ENCODE results near the gene SCN9A. TPM values are rescaled to one million over a fixed set of nuclear protein-coding genes. Genes with fewer than 3 reads are reported as not detected.

Gene SCN9A
- total RNA-seq, 1 donor from 2014 or later: 13.3 TPM

DNA sequence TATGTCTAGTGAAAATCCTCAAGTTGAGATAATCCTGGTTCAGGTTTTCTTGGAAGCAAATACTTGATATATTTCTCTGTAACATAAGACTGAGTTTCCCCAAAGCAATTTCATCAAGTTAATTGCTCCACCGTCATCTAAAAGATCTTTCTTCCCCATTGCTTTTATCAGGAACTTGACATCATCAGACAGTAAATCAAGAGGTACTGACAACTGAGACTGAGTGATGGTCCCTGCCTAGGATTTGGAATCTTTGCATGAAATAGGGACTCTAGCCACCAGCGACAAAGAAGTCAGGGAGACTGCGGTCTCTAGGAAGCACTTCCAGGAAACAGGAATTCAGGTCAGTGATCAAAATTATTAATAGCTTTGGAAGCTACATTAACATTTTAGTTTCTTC lies 204.5 kb downstream of the SCN9A start:
- no peak for DNase-seq

DNA sequence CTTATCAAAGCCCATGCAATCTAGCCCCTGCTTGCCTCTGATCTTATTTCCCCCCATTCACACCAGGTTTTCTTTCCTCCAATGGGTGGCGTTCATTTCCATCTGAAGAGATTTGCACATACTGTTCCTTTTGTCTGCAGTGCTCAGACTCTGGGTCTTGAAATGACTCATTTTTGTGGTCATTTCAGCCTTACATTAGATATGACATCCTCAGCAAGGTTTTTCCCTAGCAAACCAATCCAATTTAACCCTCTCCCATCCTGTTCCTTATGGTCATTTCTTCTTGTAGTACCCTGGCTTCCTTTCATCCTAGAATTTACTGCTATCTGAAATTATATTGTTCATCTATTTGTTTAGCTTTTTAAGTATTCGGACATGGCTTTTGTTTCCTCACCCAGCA lies 205.4 kb downstream of the SCN9A start:
- DNase-seq: no peak

DNA sequence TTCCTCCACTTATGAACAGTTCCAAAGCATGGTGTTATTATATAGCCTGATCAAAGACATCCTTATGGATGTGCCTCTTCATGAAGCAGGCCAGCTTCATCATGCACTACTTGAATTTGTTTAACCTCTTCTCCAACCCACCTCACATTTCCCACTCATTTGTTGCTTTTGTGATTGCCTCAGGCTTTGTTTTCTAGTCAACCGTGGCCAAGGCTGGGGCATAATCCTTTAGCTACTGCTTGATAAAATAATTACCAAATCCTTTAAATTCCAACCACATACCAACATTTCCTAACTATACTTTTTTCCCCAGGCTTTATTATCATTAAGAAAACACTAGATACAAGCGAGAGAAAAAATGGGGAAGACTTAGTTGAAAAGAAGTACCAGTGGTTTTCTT lies 208.3 kb downstream of the SCN9A start:
- DNase-seq: no peak

GRCh38 chr2:166163775-166164174 lies 212.0 kb downstream of the SCN9A start:
- DNase-seq: no peak

- DNase-seq: no peak
Observed at GRCh38 chr2:166158546-166158945, 217.2 kb downstream of the SCN9A start.

DNA sequence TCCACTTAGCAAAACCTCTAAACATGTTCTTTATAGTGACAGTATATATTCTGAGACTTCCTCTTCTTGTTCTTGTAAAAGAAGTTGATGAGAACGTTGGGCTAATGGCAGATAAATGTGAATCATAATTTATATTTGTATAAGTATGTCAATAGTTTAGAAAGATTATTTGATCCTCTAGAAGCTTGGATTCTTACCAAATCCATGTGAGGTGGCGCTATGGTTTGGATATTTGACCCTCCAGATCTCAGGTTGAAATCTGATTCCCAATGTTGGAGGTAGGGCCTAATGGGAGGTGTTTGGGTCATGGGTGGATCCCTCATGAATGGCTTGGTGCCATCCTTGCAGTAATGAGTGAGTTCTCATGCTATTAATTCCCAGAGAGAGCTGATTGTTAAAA lies 218.2 kb downstream of the SCN9A start:
- no peak for DNase-seq

DNA sequence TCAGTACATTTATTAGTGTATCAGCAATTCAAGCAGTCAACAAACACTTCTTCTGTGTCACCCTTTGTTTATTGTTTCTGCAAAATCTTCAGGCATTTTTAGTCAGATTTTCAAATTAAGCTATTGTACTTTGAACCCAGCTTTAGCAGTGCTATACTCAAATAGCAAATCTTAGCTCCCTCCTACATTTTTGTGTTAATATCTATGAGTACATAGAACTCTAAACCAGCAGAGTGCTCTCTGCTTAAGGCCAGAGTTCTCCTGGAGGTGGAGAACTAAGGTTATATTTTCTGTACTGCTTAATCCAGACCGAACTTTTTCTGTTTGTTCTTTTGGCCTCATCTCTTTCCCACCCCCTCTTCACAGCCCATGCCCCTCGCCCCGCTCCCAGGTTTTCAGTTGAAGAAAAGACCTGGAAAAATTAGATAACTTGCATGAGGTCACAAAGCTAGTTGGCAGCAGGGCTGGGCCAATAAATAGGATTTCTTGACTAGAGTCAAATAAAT lies 218.7 kb downstream of the SCN9A start:
- DNase-seq: no peak

GRCh38 chr2:166155589-166155988 lies 220.2 kb downstream of the SCN9A start:
- no peak for DNase-seq

- DNase-seq: no peak
Observed at GRCh38 chr2:166154685-166155338, 220.9 kb downstream of the SCN9A start.

DNA sequence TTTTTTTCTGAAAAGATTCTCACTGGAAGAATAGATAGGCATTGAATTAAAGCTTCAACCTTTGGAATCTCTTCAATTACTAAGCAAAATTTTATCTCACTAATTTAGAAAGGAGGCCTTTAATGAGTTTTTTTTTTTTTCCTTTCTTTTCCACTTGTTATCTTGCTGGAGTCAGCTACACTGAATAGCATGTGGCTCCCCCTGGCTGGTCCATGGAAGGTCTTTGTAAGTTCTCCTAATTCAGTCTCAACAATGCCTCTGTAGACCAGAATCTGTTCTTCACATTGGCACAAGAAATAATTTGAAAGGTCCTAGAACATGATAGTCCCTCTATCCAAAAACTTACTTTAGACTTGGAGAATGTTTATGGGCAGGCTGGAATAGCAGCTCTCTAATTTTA lies 223.7 kb downstream of the SCN9A start:
- DNase-seq: no peak

DNA sequence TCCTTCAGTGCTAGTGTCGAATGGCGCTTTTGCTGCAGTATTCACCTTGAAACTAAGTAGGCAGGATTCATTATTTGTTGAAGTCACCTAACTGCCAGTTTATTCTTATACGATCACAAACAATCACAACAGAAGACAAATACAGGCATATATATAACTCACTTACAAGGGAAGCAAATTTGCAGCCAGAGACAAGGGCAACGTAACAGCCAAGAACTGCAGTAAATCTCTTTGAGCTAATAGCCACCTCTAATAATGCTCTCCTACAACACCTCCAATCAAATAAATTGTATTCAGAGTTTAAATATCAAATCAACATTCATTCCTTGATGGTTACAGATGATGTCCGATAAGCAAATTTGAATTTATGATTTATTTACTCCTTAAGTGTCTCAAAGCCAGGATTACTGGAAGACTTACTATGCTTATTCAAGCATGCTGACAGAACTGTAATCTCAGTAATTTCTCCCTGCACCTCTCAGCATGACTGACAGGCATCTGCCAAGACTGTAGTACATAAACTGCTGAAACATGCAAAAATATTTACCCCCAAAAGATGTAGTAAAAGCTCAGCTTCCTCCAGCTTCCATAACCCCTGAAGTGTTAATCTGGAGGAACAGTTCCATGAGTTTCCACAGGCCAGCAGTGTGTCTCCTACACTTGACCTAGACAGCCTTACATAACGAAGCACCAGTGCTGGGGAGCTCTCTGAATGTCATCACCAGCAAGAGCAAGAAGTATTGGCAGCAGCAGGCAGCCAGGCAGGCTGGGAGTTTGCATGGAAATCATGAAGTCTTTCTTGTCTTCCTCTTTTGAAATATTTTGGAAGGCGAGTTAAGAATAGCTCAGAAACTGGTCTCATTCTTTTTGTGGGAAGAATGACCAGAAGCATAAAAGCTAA lies 227.0 kb downstream of the SCN9A start:
- no peak for DNase-seq

GRCh38 chr2:166147883-166148282 lies 227.9 kb downstream of the SCN9A start:
- DNase-seq: no peak

Other genes starting within 250 kb of the SCN9A start
- 0.10 TPM for gene SCN1A, start 247.9 kb downstream of the SCN9A start, total RNA-seq
- 18.2 TPM for gene SCN7A, start 118.3 kb upstream of the SCN9A start, total RNA-seq